HG02840 (cell line): ENCODE results near the gene HTR1E.
"Not testable (repeated sequence)": the region's sequence is repeated elsewhere in the genome, so short reads cannot be mapped to it uniquely, and the experiment has no call there.

Experiments used
- ATAC-seq: cut with Tn5 transposase; IDR thresholded peaks from one replicate; pipeline ENCODE4 v1.9.1; 2021; ENCODE audit warnings: mild to moderate bottlenecking, moderate library complexity, moderate number of reproducible peaks; ENCODE audit not compliant: unreplicated experiment, low FRiP score

The HTR1E gene

DNA sequence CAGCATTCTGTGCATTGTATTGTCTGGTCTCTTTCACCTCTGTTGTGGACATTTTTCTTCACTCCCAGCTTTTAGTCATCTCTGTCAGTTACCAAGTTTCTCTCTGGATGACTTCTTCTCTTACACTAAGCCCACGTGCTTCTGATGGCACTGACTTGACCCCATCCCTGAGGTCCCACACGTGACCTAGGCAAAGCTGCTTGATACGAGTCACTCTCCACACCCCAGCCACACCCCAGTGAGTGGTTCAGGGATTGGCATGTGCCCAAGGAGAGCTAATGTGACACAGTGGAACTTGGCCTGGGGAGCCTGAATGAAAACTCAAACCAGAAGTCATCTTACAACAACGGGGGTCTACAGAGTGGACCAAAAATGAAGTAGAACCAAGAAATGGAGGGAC lies 32.2 kb downstream of the HTR1E start:
- no peak for ATAC-seq

DNA sequence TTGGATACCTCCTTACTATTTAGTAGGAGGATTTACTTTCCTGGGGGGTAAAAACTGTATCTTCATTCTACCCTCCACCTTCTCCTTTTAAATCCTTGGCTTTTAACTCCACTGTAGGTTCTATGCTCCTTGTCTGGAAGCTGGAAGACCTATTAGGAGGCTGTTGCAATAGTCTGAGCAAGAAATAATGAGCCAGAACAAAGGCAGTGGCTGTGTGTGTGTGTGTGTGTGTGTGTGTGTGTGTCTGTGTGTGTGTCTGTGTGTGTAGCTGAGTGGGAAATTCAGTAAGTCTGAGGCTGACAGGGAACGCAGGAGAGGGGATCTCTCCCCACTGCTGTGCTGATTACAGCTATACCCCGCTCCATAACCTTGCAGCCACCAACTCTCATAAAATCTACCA lies 35.8 kb downstream of the HTR1E start:
- no peak for ATAC-seq

DNA sequence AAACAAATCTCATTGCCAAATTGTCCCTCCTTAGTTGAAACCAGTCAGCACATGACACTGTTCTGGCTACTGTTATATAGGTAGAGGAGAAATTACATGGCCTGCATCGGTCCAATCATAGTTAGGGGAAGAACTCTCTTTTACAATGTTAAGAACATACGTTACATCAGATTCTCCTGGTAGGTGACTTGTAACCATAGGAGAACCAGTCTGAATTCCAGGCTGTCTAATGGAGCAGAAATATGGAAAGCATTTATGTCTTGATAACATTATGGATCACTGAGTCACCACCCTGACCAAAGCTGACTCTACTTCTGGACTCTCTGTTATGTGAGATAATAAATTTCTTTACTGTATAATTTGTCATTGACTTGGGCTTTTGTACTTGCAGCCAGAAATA lies 40.9 kb downstream of the HTR1E start:
- ATAC-seq, result no peak

DNA sequence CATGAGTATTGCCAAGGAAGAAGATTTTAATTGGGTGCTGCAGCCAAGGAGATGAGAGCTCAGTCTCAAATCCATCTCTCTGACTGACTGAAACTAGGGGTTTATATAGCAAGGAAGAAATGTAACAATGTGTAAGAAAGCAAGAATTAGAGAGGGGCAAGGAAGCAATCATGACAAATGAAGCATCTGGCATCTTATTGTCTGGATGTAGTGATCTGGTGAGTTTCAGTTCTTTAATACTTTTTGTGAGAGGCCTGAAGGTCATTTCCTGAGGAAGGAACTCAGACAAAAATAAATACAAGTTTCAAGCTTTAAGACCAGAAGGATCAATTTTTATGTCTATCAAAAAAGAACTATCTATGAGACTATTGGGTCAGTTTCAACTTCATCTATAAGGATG lies 64.2 kb downstream of the HTR1E start:
- ATAC-seq, result no peak

DNA sequence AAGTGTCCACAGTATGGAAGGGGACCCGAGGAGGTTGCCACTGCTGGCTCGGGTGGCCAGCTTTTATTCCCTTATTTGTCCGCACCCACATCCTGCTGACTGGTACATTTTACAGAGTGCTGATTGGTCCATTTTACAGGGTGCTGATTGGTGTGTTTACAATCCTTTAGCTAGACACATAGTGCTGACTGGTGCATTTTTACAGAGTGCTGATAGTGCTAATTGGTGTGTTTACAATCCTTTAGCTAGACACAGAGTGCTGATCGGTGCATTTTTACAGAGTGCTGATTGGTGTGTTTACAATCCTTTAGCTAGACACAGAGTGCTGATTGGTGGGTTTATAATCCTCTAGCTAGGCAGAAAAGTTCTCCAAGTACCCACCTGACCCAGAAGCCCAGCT lies 65.1 kb downstream of the HTR1E start:
- not testable (repeated sequence) for ATAC-seq

DNA sequence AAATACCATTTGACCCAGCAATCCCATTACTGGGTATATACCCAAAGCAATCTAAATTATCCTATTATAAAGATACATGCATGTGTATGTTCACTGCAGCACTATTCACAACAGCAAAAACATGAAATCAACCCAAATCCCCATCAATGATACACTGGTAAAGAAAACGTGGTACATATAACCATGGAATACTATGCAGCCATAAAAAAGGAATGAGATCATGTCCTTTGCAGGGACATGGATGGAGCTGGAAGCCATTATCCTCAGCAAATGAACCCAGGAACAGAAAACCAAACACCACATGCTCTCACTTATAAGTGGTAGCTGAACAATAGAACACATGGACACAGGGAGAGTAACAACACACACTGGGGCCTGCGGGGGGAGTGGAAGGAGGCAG lies 69.2 kb downstream of the HTR1E start:
- ATAC-seq, result not testable (repeated sequence)

DNA sequence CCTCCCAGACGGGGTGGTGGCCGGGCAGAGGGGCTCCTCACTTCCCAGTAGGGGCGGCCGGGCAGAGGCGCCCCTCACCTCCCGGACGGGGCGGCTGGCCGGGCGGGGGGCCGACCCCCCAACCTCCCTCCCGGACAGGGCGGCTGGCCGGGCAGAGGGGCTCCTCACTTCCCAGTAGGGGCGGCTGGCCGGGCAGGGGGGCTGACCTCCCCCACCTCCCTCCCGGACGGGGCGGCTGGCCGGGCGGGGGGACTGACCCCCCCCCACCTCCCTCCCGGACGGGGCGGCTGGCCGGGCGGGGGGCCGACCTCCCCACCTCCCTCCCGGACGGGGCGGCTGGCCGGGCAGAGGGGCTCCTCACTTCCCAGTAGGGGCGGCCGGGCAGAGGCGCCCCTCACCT lies 72.3 kb downstream of the HTR1E start:
- not testable (repeated sequence) for ATAC-seq

DNA sequence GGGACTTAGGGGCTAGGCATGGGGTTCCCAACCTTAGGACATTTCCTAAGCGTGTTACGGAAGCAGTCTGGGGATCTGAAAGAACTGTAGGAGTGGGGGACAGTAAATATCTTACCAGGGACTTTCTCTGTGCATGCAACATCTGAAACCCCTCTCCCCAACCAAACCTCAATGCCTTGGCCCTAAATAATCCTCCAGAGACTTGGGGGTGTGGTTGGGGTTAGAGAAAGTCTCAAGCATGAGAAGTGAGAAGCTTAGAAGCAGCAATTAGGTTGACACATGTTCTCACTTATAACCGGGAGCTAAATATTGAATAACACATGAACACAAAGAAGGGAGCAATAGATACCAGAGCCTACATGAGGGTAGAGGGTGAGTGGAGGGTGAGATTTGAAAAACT lies 74.7 kb downstream of the HTR1E start:
- no peak for ATAC-seq

DNA sequence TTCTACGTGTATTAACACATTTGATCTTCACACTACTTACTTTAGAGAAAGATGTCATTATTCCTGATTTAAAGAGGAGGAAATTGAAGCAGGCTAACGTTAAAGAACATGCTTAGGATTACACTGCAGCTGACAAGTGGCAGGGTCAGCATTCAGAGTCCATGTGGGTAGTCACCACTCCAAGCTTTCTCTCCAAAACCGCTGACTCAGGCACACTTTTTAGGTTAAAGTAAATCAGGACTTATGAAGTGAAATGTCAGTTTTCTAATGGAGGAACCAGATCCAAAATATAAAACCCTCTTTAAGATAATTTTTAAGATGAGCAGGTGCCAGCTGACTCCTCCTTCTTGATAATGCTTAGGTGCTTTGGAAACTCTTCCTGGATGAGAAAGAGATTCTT lies 75.4 kb downstream of the HTR1E start:
- no peak for ATAC-seq

DNA sequence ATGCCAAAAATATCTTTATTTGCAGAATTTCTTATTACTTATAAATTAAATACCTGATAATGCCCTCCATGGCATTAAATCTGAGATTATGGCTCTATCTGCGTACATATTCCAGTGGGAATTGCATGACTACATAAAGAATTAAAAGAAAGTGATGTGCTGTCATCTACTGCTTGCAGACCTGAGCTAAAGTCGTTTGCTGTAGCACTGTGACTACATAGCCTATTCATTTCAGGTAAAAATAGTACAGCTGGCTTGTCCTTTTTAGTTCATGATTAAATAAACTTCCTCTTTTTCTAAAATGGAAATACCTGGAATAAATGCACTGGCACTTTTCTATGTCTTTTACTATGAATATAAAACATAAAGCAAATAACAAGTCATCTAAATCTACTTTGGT lies 79.4 kb downstream of the HTR1E start:
- ATAC-seq, result no peak

DNA sequence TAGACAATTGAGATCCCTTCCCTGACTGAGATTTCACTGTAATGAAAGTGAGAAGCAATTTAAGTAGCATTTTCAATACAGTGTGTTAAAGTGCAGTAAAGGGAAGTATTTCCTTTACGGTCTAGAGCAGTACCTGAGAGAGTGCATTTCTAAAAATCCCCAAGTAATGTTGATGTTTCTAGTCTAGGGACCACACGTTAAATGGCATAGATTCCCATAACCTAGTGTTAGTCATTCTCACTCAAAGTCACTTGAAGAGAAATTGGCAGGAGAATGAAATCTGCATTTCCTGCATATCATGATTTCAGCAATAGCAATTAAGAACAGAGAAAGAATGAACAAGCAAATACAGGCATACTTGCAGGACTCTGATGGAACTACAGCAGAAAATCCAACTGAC lies 89.7 kb downstream of the HTR1E start:
- ATAC-seq, result no peak

DNA sequence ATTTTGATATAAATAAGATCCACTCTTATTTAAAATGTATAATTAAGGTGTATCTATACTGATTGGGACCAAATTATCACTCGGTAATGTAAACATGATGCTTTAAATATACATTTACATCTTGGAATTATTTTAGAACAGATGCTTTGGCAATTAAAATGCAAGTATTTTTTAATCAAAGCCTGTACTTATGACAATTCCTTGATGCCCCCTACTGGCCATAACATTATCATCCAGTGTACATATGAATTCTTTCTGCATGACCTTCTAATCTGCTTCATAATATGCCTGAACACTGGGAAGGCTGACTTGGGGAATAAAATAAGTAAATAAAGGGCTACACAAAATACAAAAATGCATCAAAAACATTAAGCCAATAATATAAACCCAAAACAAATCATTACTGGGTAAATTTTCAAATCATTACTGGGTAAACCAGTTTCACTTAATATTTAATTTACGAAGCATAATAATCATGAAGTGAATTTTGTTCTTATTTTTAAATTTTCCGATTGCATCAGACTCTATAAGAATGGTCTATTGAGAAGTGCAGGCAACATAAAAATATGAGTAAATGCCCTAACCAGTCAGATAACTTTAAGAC lies 92.5 kb downstream of the HTR1E start:
- no peak for ATAC-seq

DNA sequence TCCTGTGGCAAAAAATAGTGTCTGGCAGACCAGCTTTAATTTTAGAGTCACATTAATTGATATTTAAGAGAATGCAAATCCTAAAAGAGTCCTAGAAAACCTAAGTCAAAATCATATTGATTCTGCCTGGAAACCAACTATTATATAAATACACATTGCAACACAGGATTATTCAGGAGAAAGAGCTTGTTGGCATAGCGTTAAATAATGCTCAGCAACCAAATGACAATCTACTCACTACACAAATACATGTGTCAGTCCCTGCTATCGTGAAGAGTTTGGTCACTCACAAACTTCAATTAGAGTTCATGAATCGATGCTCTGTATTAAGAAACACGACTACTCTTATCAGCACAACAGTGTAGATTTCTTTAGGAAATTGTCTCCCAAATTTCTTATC lies 103.4 kb downstream of the HTR1E start:
- no peak for ATAC-seq

DNA sequence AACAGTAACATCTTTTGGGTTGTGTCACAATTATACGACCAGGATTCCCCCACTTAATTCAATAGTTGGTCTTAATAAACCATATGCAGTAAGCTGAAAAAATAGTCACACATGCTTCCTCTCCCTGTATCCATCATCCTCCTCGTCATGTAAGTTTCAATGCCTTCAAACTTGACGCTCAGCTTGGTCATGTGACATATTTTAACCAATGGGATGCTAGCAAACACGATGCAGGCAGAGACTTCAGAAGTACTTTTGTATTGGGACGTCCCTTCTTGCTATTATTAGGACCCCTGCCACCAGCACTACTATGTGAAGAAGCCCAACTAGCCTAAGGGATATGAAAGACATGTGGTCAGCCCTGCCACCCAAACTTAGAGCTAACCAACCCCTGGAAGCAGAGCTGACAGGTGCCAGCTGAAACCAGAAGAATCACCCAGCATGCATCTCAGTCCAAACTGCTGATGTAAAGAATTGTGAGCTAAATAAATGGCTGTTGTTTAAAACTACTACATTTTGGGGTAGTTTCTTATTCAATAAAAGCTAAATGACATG lies 108.3 kb downstream of the HTR1E start:
- no peak for ATAC-seq

DNA sequence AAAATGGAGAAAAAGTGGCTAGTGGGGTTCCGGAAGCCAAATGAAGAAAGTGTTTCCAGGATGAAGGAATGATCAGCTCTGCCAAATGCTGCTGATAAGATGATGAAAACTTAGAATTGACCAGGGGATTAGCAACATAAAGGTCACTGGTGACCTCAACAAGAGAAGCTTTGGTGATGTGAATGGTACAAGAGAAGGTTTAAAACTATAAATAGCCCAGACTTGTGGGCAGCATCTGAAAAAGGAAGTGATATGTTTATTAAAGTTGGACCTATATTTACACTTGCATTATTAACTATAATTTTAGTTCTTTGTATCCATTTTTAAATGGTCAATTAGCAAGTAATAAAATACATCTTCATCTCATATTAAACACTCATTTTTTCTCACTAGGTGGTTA lies 112.5 kb downstream of the HTR1E start:
- no peak for ATAC-seq

DNA sequence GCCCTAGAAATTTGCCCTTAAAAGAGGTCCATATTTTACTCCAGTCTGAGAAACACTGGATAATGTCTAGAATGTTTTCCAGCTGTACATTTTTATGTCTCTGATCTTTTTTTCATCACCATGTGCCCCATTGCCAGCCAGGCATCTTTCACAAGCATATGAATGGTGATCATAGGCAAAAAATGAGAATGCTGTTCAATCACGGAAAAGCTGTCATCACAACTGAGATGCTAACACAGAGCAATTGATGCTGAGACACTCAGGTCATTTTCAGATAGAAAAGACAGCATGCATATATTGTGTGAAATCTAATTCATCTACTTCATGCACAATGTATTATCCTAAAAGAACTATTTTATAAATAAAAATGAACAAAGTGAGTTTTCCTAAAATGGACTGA lies 116.0 kb downstream of the HTR1E start:
- ATAC-seq, result no peak

DNA sequence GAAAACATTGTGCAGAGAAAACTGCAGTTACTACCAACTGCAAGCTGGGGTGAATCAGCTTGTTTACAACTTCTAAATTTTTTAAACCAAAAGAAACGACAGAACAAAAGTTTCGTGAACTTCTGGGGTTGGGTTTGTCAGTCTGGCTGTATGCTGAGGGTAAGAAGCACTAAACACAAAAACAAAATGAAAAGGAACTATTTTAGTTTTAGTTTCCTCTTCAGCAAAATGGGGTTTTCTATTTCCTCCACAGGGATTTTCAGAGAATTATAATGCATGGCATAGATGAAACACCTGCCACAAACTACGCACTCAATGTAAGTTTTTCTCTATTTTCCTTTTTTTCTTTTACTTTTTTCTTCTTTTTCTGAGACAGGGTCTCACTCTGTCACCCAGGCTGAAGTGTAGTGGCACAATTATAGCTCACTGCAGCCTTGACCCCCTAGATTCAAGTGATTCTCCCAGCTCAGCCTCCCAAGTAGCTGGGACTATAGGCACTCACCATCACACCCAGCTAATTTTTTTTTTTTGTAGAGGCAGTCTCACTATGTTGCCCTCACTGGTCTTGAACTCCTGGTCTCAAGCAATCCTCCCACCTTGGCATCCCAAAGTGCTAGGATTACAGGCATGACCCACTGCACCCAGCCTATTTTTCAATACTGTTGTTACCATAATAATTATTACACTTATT lies 117.0 kb downstream of the HTR1E start:
- no peak for ATAC-seq

DNA sequence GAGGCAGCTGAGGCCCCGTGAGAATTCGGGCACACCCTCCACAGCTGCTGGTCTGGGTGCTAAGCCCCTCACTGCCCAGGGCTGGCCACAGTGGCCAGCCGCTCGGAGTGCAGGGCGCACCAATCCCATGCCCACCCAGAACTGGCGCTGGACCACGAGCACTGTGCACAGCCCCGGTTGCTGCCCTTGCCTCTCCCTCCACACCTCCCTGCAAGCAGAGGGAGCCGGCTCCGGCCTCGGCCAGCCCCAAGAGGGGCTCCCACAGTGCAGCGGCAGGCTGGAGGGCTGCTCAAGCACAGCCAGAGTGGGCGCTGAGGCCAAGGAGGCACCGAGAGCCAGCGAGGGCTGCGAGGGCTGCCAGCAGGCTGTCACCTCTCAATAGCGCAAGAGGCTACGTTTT lies 122.6 kb downstream of the HTR1E start:
- no peak for ATAC-seq

DNA sequence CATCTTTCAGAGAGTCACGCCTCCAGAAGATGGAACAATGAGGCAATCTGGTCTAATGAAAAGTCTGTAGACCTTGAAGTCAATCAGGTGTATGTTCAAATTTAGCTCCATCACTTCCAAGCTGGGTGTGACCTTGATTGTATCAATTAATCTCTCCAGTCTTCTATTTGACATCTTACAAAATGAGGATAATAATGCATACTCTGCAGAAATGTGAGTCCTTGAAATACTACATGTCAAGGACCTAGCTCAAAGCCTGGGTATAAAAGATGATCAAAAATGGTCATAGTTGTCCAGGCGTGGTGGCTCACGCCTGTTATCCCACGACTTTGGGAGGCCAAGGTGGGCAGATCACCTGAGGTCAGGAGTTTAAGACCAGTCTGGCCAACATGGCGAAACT lies 127.8 kb downstream of the HTR1E start:
- ATAC-seq, result no peak
